Testis (tissue), 3 donors: ENCODE measurements around the gene TOX2. TPM values are rescaled to one million over a fixed set of nuclear protein-coding genes. Genes with fewer than 3 reads are reported as not detected.

ENCODE experiments used
- DNase-seq: peaks from one replicate; pipeline ENCODE4 v3.0.0-alpha.2; 2019
- H3K27ac ChIP-seq, 2 donors: fragments of 200-600 bp; sonication (generic); one replicate each; pipeline ENCODE4 v1.5.1; 2019
- H3K27me3 ChIP-seq: fragments of 200-600 bp; sonication (generic); one replicate; pipeline ENCODE4 v1.5.1; 2019
- H3K36me3 ChIP-seq: fragments of 200-600 bp; sonication (generic); one replicate; pipeline ENCODE4 v1.5.1; 2017; ENCODE audit warnings: low read depth; ENCODE audit errors: missing control alignments
- H3K4me1 ChIP-seq: fragments of 200-600 bp; sonication (generic); one replicate; pipeline ENCODE4 v1.5.1; 2019
- H3K4me3 ChIP-seq, 2 donors: fragments of 200-600 bp; sonication (generic); one replicate each; pipeline ENCODE4 v1.5.1; 2017 to 2019
- H3K9me3 ChIP-seq: fragments of 200-600 bp; sonication (generic); one replicate; pipeline ENCODE4 v1.5.1; 2017
- POLR2A ChIP-seq: fragments of 450-650 bp; IDR thresholded peaks from one replicate; pipeline ENCODE4 v1.6.1; 2017; ENCODE audit warnings: antibody characterized with exemption, mild to moderate bottlenecking, moderate library complexity
- WGBS, 2 donors: methylation state at CpG; one replicate each; pipeline ENCODE4 v1.1.5; 2018; 5-methylcytosine and 5-hydroxymethylcytosine counted together
- intact Hi-C: fragments of 100-400 bp; cut with DNase I; formaldehyde crosslinking; loops from one replicate; pipeline ENCODE4 v1.15.1; 2023; ENCODE audit warnings: low total_unique reads
- polyA plus RNA-seq: library from polyadenylated mRNA; stranded (reverse); fragments of 350-450 nt; fragmentation: Illumina TruSeq; extraction: RNeasy Lipid Tissue Mini Kit (QIAGEN cat#74804); gene quantifications from one replicate; pipeline ENCODE4 v1.2.3, GENCODE V29; 2014; ENCODE audit warnings: low read depth, low replicate concordance; ENCODE audit not compliant: insufficient read depth
- total RNA-seq, 2 donors: library from RNA; depleted of rRNA; stranded (reverse); fragments of >200 nt; gene quantifications; one replicate each; pipeline ENCODE4 v1.2.3, GENCODE V29; 2016
- TF ChIP-seq, protein P1 (sequence below), 3 experiments: fragments of 450-650 bp in 2 of 3; fragments of 200-600 bp in 1 of 3; sonication (generic) in 1 of 3; IDR thresholded peaks; one replicate each; pipeline ENCODE4 v1.5.1; 2016 to 2019; ENCODE audit warnings: antibody characterized with exemption in 3 of 3, mild to moderate bottlenecking in 2 of 3, moderate library complexity in 1 of 3

Gene TOX2
- total and polyA plus RNA-seq, 3 donors from 2014 or later, result 43.8 to 67.0 (median 48.1) TPM

DNA sequence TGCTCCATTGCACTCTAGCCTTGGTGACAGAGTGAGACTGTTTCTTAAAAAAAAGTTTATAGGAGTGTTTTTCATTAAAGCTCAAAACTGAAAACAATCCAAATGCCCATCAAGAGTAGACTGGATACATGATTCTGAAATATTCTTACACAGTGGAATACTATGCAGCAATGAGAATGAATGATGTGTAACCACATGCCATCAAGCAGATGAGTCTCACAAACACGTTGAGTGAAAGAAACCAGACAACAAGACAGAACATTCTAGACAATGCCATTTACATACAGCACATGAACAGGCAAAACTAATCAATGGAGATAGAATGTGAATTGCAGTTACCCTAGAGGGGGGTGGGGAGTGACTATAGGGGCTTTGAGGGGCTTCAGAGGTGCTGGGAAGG is 72.4 kb downstream of the TOX2 start:
- H3K4me3 ChIP-seq, result no peak overlapping the region
- H3K9me3 ChIP-seq, result no peaks in the 10 kb centered on the region
- no peaks in the 10 kb centered on the region for H3K36me3 ChIP-seq
- no peaks in the 10 kb centered on the region for H3K27me3 ChIP-seq
- intact Hi-C loops, result no loop called here
- no peak for TF ChIP-seq POLR2A
- TF ChIP-seq, protein P1, sequence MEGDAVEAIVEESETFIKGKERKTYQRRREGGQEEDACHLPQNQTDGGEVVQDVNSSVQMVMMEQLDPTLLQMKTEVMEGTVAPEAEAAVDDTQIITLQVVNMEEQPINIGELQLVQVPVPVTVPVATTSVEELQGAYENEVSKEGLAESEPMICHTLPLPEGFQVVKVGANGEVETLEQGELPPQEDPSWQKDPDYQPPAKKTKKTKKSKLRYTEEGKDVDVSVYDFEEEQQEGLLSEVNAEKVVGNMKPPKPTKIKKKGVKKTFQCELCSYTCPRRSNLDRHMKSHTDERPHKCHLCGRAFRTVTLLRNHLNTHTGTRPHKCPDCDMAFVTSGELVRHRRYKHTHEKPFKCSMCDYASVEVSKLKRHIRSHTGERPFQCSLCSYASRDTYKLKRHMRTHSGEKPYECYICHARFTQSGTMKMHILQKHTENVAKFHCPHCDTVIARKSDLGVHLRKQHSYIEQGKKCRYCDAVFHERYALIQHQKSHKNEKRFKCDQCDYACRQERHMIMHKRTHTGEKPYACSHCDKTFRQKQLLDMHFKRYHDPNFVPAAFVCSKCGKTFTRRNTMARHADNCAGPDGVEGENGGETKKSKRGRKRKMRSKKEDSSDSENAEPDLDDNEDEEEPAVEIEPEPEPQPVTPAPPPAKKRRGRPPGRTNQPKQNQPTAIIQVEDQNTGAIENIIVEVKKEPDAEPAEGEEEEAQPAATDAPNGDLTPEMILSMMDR (IDR thresholded peaks at IDR 0.05), result no peak
- H3K4me1 ChIP-seq, result no peaks in the 10 kb centered on the region
- H3K27ac ChIP-seq, result no peak overlapping the region
- 82 to 86% methylated on average over 1 of the region's 1 CpG for WGBS, 2 donors
- DNase-seq, result no peak

DNA sequence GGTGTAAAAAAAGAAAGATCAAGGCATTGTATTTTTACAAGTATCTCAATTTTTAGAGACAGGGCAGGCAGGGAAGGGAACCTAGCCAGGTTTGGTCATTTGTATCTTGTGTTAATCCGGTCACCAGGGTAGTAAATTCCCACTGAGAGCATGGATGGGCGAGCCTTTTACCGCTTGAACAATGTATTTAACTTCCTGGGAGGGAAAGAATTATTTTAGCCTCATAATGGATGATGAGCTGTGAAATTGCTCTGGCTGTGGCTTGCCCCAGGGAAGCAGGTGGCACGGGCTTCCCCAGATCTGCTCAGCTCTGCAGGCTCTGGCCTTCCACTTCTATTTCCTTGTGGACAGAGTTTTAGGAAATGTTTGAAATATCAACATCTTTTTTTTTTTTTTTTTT is 72.9 kb downstream of the TOX2 start:
- no peaks in the 10 kb centered on the region for H3K4me1 ChIP-seq
- WGBS, 2 donors, result 74 to 86% methylated on average over 4 of the region's 4 CpGs
- DNase-seq, result no peak

DNA sequence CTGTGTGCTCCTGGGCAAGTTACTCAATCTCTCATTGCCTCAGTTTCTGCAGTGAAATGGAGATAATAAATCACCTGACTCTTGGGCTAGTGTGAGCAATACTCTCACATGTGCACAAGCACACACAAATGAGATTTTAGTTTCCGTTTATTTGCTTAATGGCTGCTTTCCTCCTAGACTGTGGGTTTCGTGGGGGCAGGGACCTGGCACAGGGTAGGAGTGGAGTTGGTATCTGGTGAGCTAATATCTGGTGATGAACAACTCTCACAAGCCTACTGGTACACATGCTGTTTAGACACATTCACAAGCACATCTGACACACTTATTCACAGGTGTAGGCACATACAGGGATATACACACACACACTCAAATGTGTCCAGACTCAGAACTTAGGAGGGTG is 73.8 kb downstream of the TOX2 start:
- no peaks in the 10 kb centered on the region for H3K36me3 ChIP-seq
- intact Hi-C loops, result no loop called here
- no peaks in the 10 kb centered on the region for H3K27me3 ChIP-seq
- WGBS, 2 donors, result 77 to 78% methylated on average over 2 of the region's 2 CpGs
- no peak for TF ChIP-seq POLR2A
- no peak overlapping the region for H3K27ac ChIP-seq
- no peak overlapping the region for H3K4me3 ChIP-seq
- H3K9me3 ChIP-seq, result no peaks in the 10 kb centered on the region
- no peaks in the 10 kb centered on the region for H3K4me1 ChIP-seq
- DNase-seq, result no peak

More for the DNA sequence above, 72.9 kb downstream of the TOX2 start:
- TF ChIP-seq, protein P1 (IDR thresholded peaks at IDR 0.05), result no peak
- no peak for TF ChIP-seq POLR2A
- intact Hi-C loops, result no loop called here
- Histone ChIP-seq H3K27ac (no peak overlapping the region), H3K27me3 (no peaks in the 10 kb centered on the region), H3K4me3 (no peak overlapping the region), H3K36me3 (no peaks in the 10 kb centered on the region), H3K9me3 (no peaks in the 10 kb centered on the region)

DNA sequence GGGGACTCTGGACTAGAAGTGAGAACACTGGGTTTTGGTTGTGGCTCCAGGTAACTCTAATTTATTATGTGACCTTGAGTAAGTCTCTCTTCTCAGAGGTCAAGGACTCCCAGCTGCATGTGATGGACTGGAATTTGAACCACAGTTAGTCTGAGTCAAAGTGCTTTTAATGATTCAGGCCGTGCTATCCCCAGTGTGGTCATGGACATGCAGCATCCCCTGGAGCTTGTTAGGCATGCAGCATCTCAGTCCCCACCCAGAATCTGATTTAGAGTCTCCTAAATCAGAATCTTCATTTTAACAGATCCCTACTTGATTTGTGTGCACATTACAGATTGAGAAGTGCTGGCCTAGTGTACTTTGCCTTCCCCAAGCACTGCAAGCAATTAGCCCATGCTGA is 74.2 kb downstream of the TOX2 start:
- Histone ChIP-seq H3K4me3 (no peak overlapping the region), H3K4me1 (no peaks in the 10 kb centered on the region), H3K27me3 (no peaks in the 10 kb centered on the region), H3K36me3 (no peaks in the 10 kb centered on the region), H3K9me3 (no peaks in the 10 kb centered on the region), H3K27ac (no peak overlapping the region)
- intact Hi-C loops, result no loop called here
- no peak for DNase-seq
- no peak for TF ChIP-seq POLR2A
- TF ChIP-seq, protein P1 (IDR thresholded peaks at IDR 0.05), result no peak
- 53 to 100% methylated on average over 1 of the region's 1 CpG for WGBS, 2 donors

DNA sequence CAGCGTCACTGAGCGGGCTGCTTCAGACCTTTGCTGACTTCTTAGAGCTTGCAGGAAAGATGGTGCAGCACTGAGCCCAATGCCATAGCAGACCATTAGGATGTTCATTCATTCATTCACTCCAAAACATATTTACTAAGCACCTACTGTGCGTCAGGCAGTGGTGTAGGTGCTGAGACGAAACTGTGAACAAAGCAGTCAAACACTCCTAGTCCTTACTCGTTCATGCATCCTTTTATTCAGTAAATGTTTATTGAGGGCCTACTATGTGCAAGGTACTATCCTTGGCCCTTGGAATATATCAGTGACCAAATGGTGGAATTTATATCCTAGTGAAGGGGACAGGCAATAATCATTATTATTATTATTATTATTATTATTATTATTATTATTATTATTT is 76.6 kb downstream of the TOX2 start:
- Histone ChIP-seq H3K9me3 (no peaks in the 10 kb centered on the region), H3K36me3 (no peaks in the 10 kb centered on the region), H3K27ac (no peak overlapping the region), H3K4me1 (no peaks in the 10 kb centered on the region), H3K4me3 (no peak overlapping the region), H3K27me3 (no peaks in the 10 kb centered on the region)
- TF ChIP-seq, protein P1 (IDR thresholded peaks at IDR 0.05), result no peak
- TF ChIP-seq POLR2A, result no peak
- intact Hi-C loops, result no loop called here
- WGBS, 2 donors, result 86 to 96% methylated on average over 5 of the region's 5 CpGs
- no peak for DNase-seq
